Epithelial cell of prostate (primary cell): ENCODE measurements around the gene EFEMP1.

Source experiments
- DNase-seq: peaks from one replicate; pipeline ENCODE4 v3.0.0-alpha.2; 2011; ENCODE audit warnings: low read depth, low spot score
- H3K27ac ChIP-seq: fragments of 450-650 bp; 2 replicates; pipeline ENCODE4 v1.5.1; 2017; ENCODE audit warnings: mild to moderate bottlenecking

The EFEMP1 gene

DNA sequence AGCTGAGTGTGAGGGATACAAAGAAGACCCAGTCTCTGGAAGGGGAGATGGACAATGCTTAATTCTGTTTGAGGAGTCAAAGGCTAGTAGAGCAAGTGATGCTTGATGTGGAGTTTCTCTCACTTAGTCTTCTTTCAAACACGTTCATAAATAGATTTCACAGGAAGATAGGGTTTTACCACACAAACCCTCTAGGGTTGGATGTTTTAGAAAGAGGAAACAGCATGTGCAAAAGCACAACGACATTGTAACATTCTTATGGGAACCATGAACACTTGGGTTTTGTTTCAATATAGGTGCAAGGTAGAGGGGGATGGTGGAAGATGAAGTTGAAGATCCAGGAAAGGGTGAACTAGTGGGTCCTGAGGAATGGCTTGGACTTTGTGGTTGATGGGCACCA is 10.8 kb upstream of the EFEMP1 start:
- H3K27ac ChIP-seq = no peak overlapping the region
- no peak for DNase-seq

- DNase-seq = no peak
- no peak overlapping the region for H3K27ac ChIP-seq
These were observed 9.3 kb upstream of the EFEMP1 start for GRCh38 chr2:55932843-55933242.

DNA sequence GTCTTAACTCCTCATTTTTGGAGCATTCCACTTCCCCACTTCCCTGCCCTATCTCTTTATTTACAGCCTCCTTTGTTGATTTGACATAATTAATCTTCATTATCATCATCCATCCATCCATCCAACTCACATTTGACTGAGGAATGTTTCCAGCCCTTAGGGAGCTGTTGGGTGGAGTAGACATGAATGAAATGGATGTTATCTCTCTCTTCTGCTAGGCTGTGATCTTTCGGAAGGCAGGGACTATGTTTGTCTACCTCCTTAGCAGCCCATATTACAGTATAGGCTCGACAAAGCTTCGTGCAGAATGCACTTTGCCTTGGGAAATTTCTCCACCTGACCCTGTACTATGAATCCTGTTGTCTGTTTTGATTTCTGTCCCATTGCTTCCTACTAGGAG is 7.7 kb upstream of the EFEMP1 start:
- no peak for DNase-seq

GRCh38 chr2:55929476-55929875 is 5.9 kb upstream of the EFEMP1 start:
- DNase-seq = no peak
- H3K27ac ChIP-seq = no peak overlapping the region

More for the DNA sequence above, 7.7 kb upstream of the EFEMP1 start:
- no peak overlapping the region for H3K27ac ChIP-seq

DNA sequence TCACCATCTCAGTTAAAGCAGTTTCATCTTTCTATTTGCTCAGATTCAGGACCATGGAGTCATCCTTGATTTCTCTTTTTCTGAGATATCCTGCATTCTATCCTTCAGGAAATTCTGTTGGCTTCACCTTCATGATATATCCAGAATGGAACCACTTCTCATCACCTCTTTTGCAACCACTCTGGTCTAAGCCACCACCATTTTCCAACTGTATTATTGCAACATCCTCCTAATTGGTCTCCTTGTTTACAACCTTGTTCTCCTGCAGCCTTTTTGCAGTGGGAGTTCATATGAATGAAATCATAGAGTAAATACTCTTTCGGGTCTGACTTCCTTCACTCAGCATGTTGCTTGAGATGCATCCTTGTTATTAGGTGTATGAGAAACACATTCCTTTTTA is 3.4 kb upstream of the EFEMP1 start:
- H3K27ac ChIP-seq = no peak overlapping the region
- no peak for DNase-seq

DNA sequence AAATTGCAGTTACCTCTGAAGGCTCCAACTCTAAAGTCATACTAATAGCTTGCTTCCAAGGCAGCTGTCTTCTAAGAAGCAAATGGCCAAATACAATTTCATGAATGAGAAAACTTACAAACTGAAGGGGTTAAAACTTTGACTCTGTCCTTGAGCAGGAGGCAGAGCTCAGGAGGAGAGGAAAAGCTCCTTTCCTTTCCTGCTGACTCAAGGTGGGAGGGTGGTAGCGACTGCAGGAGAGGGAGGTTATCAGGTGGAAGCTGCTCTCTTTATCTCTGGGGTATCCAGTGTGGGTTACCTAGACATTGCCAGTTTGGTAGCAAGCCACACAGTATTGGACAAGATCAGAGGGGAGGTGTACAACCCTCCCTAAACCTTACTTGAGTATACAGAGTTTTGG is 2.7 kb upstream of the EFEMP1 start:
- H3K27ac ChIP-seq = no peak overlapping the region
- no peak for DNase-seq

DNA sequence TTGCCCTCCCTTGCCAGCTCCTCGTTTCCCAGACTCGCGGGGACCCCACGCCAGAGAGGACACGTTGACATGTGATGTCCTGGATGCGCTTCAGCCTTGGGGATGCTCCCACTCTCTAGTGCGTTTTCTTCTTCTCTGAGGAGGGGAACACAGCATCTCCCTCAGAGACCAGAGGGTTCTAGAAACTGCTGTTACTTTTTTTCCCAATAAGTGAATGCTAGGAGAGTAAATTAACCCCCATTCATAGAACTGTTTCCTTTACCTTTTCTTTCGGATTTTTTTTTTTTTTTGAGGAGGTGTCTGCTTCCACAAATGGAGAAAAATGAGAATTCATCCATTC is 370 bp upstream of the EFEMP1 start:
- no peak overlapping the region for H3K27ac ChIP-seq
- DNase-seq = no peak

DNA sequence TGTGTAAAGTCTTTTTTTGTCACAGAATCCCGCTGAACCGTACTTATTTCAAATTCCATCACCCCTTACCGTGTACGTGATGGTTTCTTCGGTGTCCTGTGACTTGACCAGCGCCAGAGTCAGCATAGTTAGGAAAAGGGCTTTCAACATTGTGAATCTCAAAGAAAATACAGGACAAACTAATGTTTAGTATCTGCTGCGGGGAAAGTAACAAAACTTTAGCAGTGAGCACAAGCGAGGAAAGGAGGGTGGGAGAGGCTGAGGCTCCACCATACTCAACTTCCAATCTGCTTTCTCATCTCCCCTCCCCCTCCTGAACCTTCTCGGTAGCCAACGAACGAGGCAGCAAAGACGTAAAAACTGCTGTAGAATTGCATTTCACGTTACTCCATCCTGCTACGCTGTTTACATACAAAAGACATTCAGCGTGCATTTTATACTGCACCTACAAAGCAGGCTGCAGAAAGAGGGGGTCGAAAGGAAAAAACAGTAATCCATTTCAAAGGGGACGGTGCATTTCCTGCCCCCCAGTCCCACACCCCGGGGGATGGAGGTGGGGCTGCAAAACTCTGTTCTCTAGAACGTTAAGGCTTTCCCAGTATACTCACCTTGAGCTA is 1.2 kb downstream of the EFEMP1 start:
- H3K27ac ChIP-seq = peak overlapping the region; percentile 31
- DNase-seq = no peak

DNA sequence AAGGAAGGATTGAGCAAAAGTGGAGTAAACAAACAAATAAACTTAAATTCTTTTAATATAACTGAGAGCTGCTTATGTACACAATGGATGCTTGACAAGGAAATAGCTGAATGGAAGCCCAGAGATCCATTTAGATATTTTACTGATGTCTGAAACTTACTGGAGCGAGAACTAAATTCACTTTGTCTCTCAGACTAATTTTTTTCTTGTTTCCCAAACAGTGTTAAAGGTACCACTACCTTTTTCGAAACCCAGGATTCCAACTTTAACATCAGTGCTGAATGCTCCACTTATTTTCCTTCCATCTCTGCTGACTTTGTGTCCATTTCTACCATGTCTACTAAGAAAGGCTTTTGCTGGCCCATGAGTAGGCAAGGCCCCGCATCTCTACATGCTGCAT is 4.0 kb downstream of the EFEMP1 start:
- no peak for DNase-seq
- no peak overlapping the region for H3K27ac ChIP-seq

- no peak overlapping the region for H3K27ac ChIP-seq
These were observed 4.7 kb downstream of the EFEMP1 start for GRCh38 chr2:55918856-55919255.

GRCh38 chr2:55917713-55918390 is 5.7 kb downstream of the EFEMP1 start:
- H3K27ac ChIP-seq = no peak overlapping the region
- DNase-seq = no peak

More at GRCh38 chr2:55918856-55919255, 4.7 kb downstream of the EFEMP1 start:
- DNase-seq = no peak

GRCh38 chr2:55917117-55917516 is 6.5 kb downstream of the EFEMP1 start:
- DNase-seq = no peak
- no peak overlapping the region for H3K27ac ChIP-seq

- no peak overlapping the region for H3K27ac ChIP-seq
- no peak for DNase-seq
These were observed 7.0 kb downstream of the EFEMP1 start for GRCh38 chr2:55916473-55917049.

- H3K27ac ChIP-seq = no peak overlapping the region
- no peak for DNase-seq
These were observed 8.8 kb downstream of the EFEMP1 start for GRCh38 chr2:55914786-55915185.

- H3K27ac ChIP-seq = no peak overlapping the region
- DNase-seq = no peak
These were observed 10.7 kb downstream of the EFEMP1 start for GRCh38 chr2:55912926-55913325.

GRCh38 chr2:55910077-55910476 is 13.5 kb downstream of the EFEMP1 start:
- H3K27ac ChIP-seq = no peak overlapping the region
- no peak for DNase-seq

DNA sequence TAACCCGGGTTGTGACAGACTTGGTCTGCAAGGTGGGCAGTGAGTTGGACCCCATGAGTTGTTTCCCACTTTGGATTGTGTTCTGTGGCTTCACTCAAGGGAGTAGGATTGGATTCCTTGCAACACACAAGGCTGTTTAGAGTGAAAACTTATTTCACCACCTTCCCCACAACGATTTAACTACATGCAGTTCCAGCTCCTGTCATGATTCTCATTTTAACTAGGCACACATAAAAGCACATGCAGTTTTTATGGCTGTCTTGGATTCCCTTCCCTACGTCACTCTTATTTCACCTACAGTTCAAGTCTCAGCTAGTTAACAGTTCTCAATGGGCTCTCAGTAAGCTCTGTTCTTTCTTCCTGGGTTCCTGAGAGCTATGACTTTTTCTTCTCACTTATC is 15.9 kb downstream of the EFEMP1 start:
- DNase-seq = no peak
- no peak overlapping the region for H3K27ac ChIP-seq

- DNase-seq = no peak
- no peak overlapping the region for H3K27ac ChIP-seq
These were observed 16.6 kb downstream of the EFEMP1 start for GRCh38 chr2:55906993-55907392.

DNA sequence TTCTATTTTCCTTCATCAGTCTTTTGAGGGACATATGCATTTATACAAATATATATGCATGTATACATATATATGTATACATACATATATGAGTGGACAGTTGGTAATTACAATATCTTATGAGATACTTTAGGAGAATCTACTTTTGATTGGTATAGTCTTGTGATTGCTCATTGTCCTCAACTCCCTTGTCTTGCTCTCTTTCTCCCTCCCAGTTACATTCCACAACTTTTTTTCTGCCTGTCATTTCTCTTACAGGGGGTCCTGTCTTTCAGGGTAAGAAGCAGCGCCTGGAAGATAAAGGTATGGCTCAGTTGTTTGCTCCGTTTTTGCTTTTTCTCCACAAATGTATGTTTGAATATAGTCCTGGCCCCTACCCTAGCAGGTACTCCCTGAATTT is 19.9 kb downstream of the EFEMP1 start:
- H3K27ac ChIP-seq = no peak overlapping the region
- no peak for DNase-seq

GRCh38 chr2:55902971-55903370 is 20.6 kb downstream of the EFEMP1 start:
- no peak for DNase-seq
- no peak overlapping the region for H3K27ac ChIP-seq

GRCh38 chr2:55902429-55902828 is 21.2 kb downstream of the EFEMP1 start:
- peak overlapping the region; percentile 58 for H3K27ac ChIP-seq

GRCh38 chr2:55901941-55902340 is 21.6 kb downstream of the EFEMP1 start:
- DNase-seq = no peak
- peak overlapping the region; percentile 58 for H3K27ac ChIP-seq

More at GRCh38 chr2:55902429-55902828, 21.2 kb downstream of the EFEMP1 start:
- DNase-seq = no peak
